ENCODE data around the gene WIPF1.

Gene WIPF1

DNA sequence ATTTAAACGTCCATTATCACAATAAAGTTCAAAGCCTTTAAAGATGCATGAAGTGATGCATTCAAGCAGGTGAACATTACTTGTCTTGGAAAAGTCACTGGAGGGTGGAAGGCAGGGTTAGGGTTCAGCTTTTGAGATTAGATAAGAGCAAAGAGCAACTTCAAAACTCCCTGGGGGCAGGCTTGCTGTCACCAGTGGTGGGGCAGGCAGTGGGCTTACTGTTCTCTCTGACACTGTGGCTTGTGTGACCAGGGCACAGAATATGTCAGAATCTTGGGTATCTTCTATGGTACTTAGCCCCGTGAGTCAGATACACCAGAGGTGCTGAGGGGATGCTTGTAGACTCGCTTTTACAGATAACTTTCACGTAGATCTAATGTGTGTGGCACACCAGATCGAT is 52.8 kb downstream of the WIPF1 start:
- no peak overlapping the region for H3K4me3 Mint-ChIP-seq
- peaks cover 2% of the 10 kb centered on the region for H3K4me1 Mint-ChIP-seq (ENCODE audit: low read depth)
- H3K36me3 Mint-ChIP-seq (ENCODE audit: low read depth) = no peaks in the 10 kb centered on the region
- no peaks in the 10 kb centered on the region for H3K9me3 Mint-ChIP-seq
- peaks cover 10% of the 10 kb centered on the region for H3K27me3 Mint-ChIP-seq (ENCODE audit: low read depth)
- no peak overlapping the region for H3K27ac Mint-ChIP-seq
- DNase-seq (ENCODE audit: low spot score) = no peak

DNA sequence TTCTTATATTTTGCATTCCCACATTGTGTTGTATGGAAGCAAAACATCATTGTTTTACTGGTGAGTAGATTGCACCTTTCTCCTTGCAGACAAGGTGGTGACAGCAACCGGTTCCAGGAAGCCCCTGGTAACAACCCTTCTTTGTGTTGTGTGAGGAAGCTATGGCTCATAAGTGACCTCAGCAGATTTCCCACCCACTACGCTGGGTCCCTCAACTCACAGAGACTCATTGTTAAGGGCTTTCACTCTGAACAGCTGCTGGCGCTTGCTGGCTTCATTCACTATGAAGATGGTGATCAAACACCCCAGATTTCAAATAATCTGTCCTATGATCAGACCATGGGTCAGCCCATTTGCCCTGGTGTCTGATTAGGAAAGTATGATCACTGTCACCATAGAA is 53.4 kb downstream of the WIPF1 start:
- Mint-ChIP-seq H3K27me3 (ENCODE audit: low read depth) (peaks cover 11% of the 10 kb centered on the region), H3K4me1 (ENCODE audit: low read depth) (peaks cover 2% of the 10 kb centered on the region), H3K27ac (no peak overlapping the region), H3K9me3 (no peaks in the 10 kb centered on the region), H3K4me3 (no peak overlapping the region), H3K36me3 (ENCODE audit: low read depth) (no peaks in the 10 kb centered on the region)
- DNase-seq (ENCODE audit: low spot score) = no peak

DNA sequence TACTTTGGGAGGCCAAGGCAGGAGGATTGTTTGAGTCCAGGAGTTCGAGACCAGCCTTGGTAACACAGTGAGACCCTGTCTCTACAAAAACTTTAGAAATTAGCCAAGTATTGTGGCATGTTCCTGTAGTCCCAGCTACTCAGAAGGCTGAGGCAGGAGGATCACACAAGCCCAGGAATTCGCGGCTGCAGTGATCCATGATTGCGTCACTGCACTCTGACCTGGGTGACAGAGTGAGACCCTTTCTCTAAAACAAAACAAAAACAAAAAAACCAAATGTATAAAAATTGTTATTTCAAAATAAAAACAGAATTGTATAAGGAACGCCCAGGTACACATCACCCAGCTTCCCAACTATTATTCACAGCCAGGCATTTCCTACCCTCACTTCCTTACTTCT is 56.7 kb downstream of the WIPF1 start:
- Mint-ChIP-seq H3K27ac (no peak overlapping the region), H3K27me3 (ENCODE audit: low read depth) (peaks cover 16% of the 10 kb centered on the region), H3K36me3 (ENCODE audit: low read depth) (no peaks in the 10 kb centered on the region)

DNA sequence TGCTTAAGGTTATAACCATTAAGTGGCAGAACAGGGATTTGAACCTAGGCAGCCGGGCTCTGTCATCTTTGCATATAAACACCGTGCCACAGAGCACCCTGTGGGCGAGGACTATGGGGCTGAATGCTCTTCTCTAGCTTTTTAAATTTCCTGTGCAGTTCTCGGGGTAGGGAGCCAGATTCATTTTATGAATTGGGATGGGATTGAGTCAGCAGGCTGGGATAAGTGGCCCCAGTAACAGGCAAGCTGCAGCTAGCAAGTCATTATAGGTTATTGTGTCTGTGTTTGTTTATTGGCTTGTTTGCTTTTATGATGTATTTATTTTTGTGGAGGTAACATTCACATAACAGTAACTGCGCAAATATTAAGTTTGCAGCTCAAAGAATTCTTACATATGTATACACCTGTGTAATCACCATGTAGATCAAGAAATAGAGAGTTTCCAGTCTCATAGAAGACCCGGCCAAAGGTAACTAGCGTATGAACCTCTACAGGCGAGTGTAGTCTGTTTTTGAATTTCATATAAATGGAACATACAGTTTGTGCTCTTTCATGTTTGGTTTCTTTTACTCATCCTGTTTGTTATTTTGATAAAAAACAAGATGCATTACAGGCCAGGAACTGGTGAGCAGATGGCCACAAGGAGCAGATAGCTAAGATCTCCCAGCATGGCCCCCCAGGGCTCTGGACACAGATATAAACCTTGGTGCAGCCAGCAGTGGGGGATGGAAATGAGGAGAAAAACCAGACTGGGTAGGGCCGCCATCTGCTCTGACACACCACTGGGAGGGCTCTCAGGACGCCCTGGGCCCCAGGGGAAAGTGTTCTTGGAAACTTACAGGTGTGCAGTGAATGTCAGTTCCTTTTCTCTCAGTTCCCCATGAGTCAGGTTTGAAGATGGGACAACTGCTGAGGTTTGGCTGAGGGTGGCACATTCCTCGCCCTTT is 61.6 kb downstream of the WIPF1 start:
- Mint-ChIP-seq H3K27me3 (ENCODE audit: low read depth) (peaks cover 9% of the 10 kb centered on the region), H3K27ac (no peak overlapping the region), H3K9me3 (no peaks in the 10 kb centered on the region), H3K36me3 (ENCODE audit: low read depth) (no peaks in the 10 kb centered on the region), H3K4me3 (no peak overlapping the region), H3K4me1 (ENCODE audit: low read depth) (no peaks in the 10 kb centered on the region)
- DNase-seq (ENCODE audit: low spot score) = no peak

More for the DNA sequence above, 56.7 kb downstream of the WIPF1 start:
- Mint-ChIP-seq H3K4me1 (ENCODE audit: low read depth) (no peaks in the 10 kb centered on the region), H3K9me3 (no peaks in the 10 kb centered on the region), H3K4me3 (no peak overlapping the region)
- no peak for DNase-seq (ENCODE audit: low spot score)

DNA sequence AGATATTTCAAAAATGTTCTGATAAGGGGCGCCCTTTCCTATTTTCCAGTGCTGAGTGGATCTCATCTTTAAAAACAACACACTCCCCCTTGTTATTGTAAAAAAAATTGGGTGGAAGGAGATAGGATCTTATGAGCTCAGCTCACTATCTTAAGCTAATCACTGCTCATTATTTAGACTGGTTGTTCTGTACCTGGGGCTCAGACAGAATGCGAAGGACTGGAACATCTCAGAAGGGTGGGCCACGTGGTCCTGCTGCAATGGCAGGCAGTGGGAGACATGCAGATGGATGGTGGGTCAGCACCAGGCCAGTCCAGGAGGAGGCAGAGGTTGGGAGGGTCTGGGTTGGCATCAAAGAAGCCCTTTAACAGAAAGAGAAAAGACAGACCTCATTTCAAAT is 62.5 kb downstream of the WIPF1 start:
- H3K27me3 Mint-ChIP-seq (ENCODE audit: low read depth) = peaks cover 12% of the 10 kb centered on the region
- no peaks in the 10 kb centered on the region for H3K9me3 Mint-ChIP-seq
- no peak for DNase-seq (ENCODE audit: low spot score)
- H3K4me3 Mint-ChIP-seq = no peak overlapping the region
- no peaks in the 10 kb centered on the region for H3K4me1 Mint-ChIP-seq (ENCODE audit: low read depth)
- H3K36me3 Mint-ChIP-seq (ENCODE audit: low read depth) = no peaks in the 10 kb centered on the region
- no peak overlapping the region for H3K27ac Mint-ChIP-seq

DNA sequence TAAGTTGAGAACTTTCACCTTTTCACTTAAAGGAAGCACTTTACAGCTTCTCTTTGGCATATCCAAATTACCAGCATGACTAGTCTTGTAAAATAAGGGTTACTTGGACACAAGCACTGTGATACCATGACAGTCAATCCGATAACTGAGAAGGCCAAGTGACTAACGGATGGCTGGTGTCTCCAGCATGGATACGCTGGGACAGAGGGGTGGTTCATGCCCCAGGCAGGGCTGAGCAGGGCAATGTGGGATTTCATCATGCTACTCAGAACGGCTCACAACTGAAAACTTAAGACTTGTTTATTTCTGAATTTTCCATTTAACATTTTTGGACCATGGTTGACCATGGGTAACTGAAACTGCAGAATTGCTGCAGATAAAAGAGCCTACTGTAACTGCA is 67.7 kb downstream of the WIPF1 start:
- peaks cover 20% of the 10 kb centered on the region for H3K27me3 Mint-ChIP-seq (ENCODE audit: low read depth)
- H3K4me1 Mint-ChIP-seq (ENCODE audit: low read depth) = no peaks in the 10 kb centered on the region
- no peaks in the 10 kb centered on the region for H3K36me3 Mint-ChIP-seq (ENCODE audit: low read depth)
- H3K27ac Mint-ChIP-seq = no peak overlapping the region
- no peak for DNase-seq (ENCODE audit: low spot score)
- H3K4me3 Mint-ChIP-seq = no peak overlapping the region
- peaks cover 10% of the 10 kb centered on the region for H3K9me3 Mint-ChIP-seq

DNA sequence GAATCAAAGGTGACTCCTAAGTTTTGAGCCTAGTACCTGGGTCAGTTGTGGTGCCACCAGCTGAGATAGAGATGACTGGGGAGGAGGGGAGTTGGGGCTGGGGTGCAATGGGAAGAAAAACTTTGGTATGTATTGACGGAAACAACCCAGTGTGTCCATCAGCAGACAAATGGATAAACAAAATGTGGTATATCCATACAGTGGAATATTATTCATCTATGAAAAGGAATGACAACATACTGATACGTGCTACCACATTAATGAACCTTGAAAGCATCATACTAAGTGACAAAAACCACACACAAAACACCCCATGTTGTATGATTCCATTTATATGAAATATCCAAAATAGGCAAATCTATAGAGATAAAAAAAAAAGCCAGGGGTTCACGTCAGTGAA is 69.6 kb downstream of the WIPF1 start:
- H3K4me3 Mint-ChIP-seq = no peak overlapping the region
- H3K36me3 Mint-ChIP-seq (ENCODE audit: low read depth) = no peaks in the 10 kb centered on the region
- H3K27me3 Mint-ChIP-seq (ENCODE audit: low read depth) = peaks cover 25% of the 10 kb centered on the region
- peaks cover 7% of the 10 kb centered on the region for H3K4me1 Mint-ChIP-seq (ENCODE audit: low read depth)
- peaks cover 10% of the 10 kb centered on the region for H3K9me3 Mint-ChIP-seq
- DNase-seq (ENCODE audit: low spot score) = no peak
- H3K27ac Mint-ChIP-seq = no peak overlapping the region

DNA sequence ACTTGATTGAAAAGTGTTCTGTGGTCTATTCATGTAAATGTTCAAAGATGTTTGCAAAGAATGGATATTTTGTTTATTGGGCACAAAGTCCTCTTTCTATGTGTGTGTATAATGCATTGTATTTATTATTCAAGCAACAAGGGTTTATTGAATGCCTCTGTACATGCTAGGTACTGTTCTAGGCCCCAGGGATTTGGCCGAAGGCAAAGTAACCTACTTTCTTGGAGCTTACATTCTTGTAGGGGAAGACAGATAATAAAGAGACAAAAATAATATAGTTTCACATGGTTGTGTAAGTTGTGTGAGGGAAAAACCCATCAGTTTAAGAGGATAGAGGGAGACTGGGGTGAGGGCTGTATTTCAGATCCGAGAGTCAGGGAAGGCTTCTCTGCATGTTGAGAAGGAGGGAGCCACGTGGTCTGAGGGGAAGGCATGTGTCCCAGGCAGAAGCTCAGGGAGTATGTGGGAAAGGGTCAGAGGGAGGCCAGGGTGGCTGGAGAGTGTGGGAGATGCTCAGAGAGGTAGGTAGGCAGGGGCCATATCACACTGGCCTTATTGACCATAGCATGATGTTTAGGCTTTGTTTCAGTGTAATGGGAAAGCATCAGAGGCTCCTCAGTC is 70.4 kb downstream of the WIPF1 start:
- Mint-ChIP-seq H3K4me3 (no peak overlapping the region), H3K9me3 (peaks cover 10% of the 10 kb centered on the region), H3K27ac (no peak overlapping the region), H3K27me3 (ENCODE audit: low read depth) (peaks cover 28% of the 10 kb centered on the region), H3K36me3 (ENCODE audit: low read depth) (no peaks in the 10 kb centered on the region), H3K4me1 (ENCODE audit: low read depth) (peaks cover 7% of the 10 kb centered on the region)
- no peak for DNase-seq (ENCODE audit: low spot score)

DNA sequence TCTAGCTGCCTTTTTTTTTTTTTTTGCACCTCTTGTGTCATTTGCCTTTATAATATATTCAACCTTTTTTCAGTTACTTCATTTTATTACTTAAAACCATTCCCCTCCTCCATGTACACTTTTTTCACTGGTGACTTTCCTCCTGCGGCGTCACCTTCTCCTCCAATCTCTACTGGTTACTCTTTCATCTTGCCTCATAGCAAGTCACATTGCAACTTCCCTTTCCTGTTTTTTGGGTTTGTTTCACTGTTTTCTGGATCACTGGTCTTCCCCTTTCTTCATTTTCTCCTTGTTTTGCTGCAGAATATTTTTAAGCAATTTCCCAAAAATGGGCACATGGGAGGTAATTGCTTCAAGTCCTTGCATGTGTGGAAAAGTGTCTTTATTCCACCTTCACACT is 73.1 kb downstream of the WIPF1 start:
- no peak overlapping the region for H3K4me3 Mint-ChIP-seq
- DNase-seq (ENCODE audit: low spot score) = no peak
- H3K27ac Mint-ChIP-seq = no peak overlapping the region
- H3K27me3 Mint-ChIP-seq (ENCODE audit: low read depth) = peaks cover 40% of the 10 kb centered on the region
- no peaks in the 10 kb centered on the region for H3K36me3 Mint-ChIP-seq (ENCODE audit: low read depth)
- peaks cover 10% of the 10 kb centered on the region for H3K9me3 Mint-ChIP-seq
- H3K4me1 Mint-ChIP-seq (ENCODE audit: low read depth) = peaks cover 9% of the 10 kb centered on the region

DNA sequence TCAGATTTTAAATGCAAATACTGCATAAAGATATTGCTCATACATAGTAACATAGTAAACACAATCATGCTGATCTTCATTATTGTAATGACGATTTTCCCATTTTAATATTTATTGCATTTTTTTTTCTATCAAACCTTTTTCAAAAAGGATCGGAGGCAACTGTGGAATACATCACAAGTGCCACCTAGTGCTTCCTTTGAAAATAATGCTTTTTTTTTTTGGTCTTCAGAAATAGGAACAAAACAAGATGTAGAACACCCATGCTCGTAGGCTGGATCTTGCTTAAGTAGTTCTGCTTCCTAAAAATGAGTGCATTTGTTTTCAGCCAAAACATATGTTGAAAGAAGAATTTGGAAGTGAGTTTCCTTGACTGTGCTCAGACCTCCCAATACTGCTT is 75.1 kb downstream of the WIPF1 start:
- Mint-ChIP-seq H3K27ac (no peak overlapping the region), H3K4me1 (ENCODE audit: low read depth) (peaks cover 10% of the 10 kb centered on the region), H3K4me3 (no peak overlapping the region), H3K36me3 (ENCODE audit: low read depth) (no peaks in the 10 kb centered on the region), H3K9me3 (peaks cover 6% of the 10 kb centered on the region), H3K27me3 (ENCODE audit: low read depth) (peaks cover 40% of the 10 kb centered on the region)
- no peak for DNase-seq (ENCODE audit: low spot score)

DNA sequence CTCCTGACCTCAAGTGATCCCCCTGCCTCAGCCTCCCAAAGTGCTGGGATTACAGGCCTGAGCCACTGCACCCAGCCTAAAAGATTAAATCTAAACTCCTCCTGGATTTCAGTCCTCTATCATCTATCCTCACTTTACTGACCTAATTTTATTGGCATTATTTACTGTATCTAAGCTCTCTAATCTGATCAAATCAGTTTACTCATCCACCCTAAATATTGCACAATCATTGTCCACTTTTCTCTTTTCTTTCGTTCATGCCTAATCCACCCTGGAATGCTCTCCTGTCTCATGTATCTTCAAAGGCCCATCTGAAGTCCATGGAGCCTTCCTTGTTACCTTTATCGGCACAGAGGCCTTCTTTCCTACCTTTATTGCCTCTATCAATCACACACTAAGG is 79.2 kb downstream of the WIPF1 start:
- Mint-ChIP-seq H3K36me3 (ENCODE audit: low read depth) (no peaks in the 10 kb centered on the region), H3K4me3 (no peak overlapping the region), H3K27me3 (ENCODE audit: low read depth) (peaks cover 28% of the 10 kb centered on the region), H3K4me1 (ENCODE audit: low read depth) (peaks cover 8% of the 10 kb centered on the region), H3K27ac (no peak overlapping the region), H3K9me3 (peaks cover 5% of the 10 kb centered on the region)
- no peak for DNase-seq (ENCODE audit: low spot score)

DNA sequence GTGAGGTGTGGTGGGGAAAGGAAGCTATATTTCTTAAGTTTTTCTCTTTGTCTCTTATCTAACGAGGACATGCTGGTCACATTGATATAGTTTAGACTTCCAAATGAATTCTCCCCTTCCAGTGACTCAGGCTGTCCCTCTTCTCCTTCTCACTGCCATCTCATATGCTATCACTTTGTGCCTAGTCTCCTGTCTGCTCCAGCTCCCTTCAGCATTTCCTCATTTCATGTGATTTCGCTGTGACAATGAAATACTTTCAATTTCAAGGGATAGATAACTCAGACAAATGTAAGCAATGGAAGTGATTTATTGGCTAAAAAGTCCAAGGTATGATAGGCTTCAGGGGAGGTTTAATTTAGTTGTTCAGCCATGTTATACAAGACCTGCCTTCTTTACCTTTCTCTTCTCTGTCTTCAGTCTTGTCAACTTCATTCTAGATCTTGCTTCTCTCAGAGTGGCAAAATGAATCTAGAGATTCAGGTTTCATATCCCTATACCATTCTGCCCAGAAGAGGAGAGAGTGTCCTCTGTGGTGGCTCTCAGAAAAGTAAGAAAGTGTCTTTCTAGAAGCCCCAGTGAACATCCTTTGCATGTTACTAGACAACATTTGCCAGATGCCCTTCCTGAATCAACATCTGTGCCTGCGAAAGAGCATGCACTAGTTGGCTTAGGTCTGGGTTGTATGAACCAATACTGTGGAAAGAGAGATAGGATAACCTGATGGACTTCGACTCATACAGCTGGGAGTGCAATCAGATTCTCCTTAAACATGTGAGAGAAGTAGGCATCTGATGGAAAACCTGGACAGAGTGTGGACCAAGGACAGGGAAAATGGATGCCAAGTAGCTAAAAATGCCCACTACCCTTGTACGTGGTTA is 80.9 kb downstream of the WIPF1 start:
- DNase-seq (ENCODE audit: low spot score) = no peak
- H3K4me1 Mint-ChIP-seq (ENCODE audit: low read depth) = peaks cover 13% of the 10 kb centered on the region
- no peak overlapping the region for H3K27ac Mint-ChIP-seq
- H3K27me3 Mint-ChIP-seq (ENCODE audit: low read depth) = peaks cover 22% of the 10 kb centered on the region
- H3K4me3 Mint-ChIP-seq = no peak overlapping the region
- no peaks in the 10 kb centered on the region for H3K36me3 Mint-ChIP-seq (ENCODE audit: low read depth)
- peaks cover 20% of the 10 kb centered on the region for H3K9me3 Mint-ChIP-seq

DNA sequence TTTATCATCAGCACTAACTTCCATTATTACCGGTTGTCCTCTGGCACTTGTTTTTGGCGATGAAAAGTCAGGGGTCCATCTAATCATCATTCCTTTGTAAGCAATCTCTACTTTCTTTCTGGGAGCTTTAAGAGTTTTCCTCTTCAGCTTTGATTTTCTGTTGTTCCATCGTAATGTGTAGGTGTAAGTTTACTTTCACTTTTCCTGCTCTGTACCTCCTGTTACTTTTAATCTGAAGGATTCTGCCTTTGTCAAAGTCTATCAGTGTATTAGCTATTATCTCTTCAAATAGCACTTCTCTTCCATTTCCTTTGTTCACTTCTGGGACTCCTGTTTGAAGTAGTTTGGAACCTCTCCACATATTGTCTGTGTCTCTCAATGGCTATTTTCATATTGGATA is 85.3 kb downstream of the WIPF1 start:
- DNase-seq (ENCODE audit: low spot score) = no peak
- H3K9me3 Mint-ChIP-seq = peaks cover 50% of the 10 kb centered on the region
- H3K4me3 Mint-ChIP-seq = no peak overlapping the region
- H3K4me1 Mint-ChIP-seq (ENCODE audit: low read depth) = peaks cover 8% of the 10 kb centered on the region
- H3K36me3 Mint-ChIP-seq (ENCODE audit: low read depth) = peaks cover 9% of the 10 kb centered on the region
- H3K27ac Mint-ChIP-seq = no peak overlapping the region
- H3K27me3 Mint-ChIP-seq (ENCODE audit: low read depth) = peaks cover 3% of the 10 kb centered on the region
